ENCODE results near the gene MYOG. TPM values are rescaled to one million over a fixed set of nuclear protein-coding genes. Genes with fewer than 3 reads are reported as not detected.
A peak's percentile ranks its signal among the peaks of the same experiment; 100 is the strongest.

The MYOG gene
- total RNA-seq, 1 donor from 2014 or later = not detected

GRCh38 chr1:203117611-203118575, 32.1 kb upstream of the MYOG start:
- H3K27me3 ChIP-seq (ENCODE audit: control insufficient read depth, insufficient read depth, low read length) = peaks cover 20% of the 10 kb centered on the region
- H3K4me3 ChIP-seq (ENCODE audit: low read depth, low read length) = no peak overlapping the region
- no peak for FAIRE-seq
- peak; percentile 31 for DNase-seq (ENCODE audit: low read depth)
- H3K36me3 ChIP-seq (ENCODE audit: control insufficient read depth, insufficient read depth, low read length) = no peaks in the 10 kb centered on the region
- TF ChIP-seq, protein P1, sequence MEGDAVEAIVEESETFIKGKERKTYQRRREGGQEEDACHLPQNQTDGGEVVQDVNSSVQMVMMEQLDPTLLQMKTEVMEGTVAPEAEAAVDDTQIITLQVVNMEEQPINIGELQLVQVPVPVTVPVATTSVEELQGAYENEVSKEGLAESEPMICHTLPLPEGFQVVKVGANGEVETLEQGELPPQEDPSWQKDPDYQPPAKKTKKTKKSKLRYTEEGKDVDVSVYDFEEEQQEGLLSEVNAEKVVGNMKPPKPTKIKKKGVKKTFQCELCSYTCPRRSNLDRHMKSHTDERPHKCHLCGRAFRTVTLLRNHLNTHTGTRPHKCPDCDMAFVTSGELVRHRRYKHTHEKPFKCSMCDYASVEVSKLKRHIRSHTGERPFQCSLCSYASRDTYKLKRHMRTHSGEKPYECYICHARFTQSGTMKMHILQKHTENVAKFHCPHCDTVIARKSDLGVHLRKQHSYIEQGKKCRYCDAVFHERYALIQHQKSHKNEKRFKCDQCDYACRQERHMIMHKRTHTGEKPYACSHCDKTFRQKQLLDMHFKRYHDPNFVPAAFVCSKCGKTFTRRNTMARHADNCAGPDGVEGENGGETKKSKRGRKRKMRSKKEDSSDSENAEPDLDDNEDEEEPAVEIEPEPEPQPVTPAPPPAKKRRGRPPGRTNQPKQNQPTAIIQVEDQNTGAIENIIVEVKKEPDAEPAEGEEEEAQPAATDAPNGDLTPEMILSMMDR (IDR thresholded peaks at IDR 0.05; ENCODE audit: insufficient read depth, low read length, severe bottlenecking) = peak; percentile 82

GRCh38 chr1:203116091-203116820, 30.4 kb upstream of the MYOG start:
- no peak for DNase-seq (ENCODE audit: low read depth)
- no peak overlapping the region for H3K4me3 ChIP-seq (ENCODE audit: low read depth, low read length)
- peaks cover 20% of the 10 kb centered on the region for H3K27me3 ChIP-seq (ENCODE audit: control insufficient read depth, insufficient read depth, low read length)
- TF ChIP-seq, protein P1 (IDR thresholded peaks at IDR 0.05; ENCODE audit: insufficient read depth, low read length, severe bottlenecking) = no peak
- H3K36me3 ChIP-seq (ENCODE audit: control insufficient read depth, insufficient read depth, low read length) = no peaks in the 10 kb centered on the region
- no peak for FAIRE-seq

DNA sequence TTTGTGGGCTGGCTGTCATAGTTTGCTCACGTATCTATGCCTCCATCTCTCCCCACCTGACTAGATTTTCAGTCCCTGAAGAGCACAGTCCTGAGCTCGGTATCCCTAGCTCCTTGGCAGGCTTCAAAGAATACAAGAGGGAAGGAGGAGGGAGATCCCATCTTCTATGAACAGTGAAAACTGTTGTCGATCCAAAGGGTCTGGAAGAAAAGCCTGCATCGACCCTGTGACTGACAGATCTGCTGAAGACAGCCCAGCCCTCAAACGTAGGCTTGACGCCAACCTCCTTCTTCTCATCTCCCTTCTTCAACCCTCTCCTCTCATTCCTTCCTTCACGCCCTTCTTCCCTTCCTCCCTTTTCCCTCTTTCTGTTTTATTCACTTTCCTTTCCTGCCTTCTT, 28.4 kb upstream of the MYOG start:
- TF ChIP-seq, protein P1 (IDR thresholded peaks at IDR 0.05; ENCODE audit: insufficient read depth, low read length, severe bottlenecking) = no peak
- Histone ChIP-seq H3K36me3 (ENCODE audit: control insufficient read depth, insufficient read depth, low read length) (no peaks in the 10 kb centered on the region), H3K4me3 (ENCODE audit: low read depth, low read length) (no peak overlapping the region), H3K27me3 (ENCODE audit: control insufficient read depth, insufficient read depth, low read length) (peaks cover 16% of the 10 kb centered on the region)
- FAIRE-seq (no peak), DNase-seq (ENCODE audit: low read depth) (no peak)

- H3K36me3 ChIP-seq (ENCODE audit: control insufficient read depth, insufficient read depth, low read length) = no peaks in the 10 kb centered on the region
- no peak overlapping the region for H3K4me3 ChIP-seq (ENCODE audit: low read depth, low read length)
- FAIRE-seq (no peak), DNase-seq (ENCODE audit: low read depth) (no peak)
- peaks cover 14% of the 10 kb centered on the region for H3K27me3 ChIP-seq (ENCODE audit: control insufficient read depth, insufficient read depth, low read length)
- TF ChIP-seq, protein P1 (IDR thresholded peaks at IDR 0.05; ENCODE audit: insufficient read depth, low read length, severe bottlenecking) = no peak
Observed at GRCh38 chr1:203113308-203113707, 27.5 kb upstream of the MYOG start.

DNA sequence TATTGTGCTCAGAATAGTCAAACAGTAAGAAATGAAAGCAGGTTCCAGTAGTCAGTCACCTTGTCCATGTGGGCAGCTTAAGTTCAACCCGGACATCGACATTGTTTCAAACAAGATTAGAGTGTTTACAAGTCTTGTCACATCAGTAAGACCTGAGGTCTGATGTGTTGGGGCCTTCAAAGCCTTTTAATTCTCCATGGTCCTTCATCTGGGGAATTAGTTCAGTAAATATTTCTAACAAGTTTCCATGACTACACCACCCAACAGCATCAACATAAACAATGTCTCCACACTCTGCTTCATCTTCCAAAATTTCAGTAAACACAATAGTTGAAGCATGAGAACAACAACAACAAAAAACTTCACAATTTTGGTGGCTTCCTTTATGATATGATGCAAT, 26.7 kb upstream of the MYOG start:
- Histone ChIP-seq H3K4me3 (ENCODE audit: low read depth, low read length) (no peak overlapping the region), H3K36me3 (ENCODE audit: control insufficient read depth, insufficient read depth, low read length) (no peaks in the 10 kb centered on the region), H3K27me3 (ENCODE audit: control insufficient read depth, insufficient read depth, low read length) (peaks cover 13% of the 10 kb centered on the region)
- TF ChIP-seq, protein P1 (IDR thresholded peaks at IDR 0.05; ENCODE audit: insufficient read depth, low read length, severe bottlenecking) = no peak
- FAIRE-seq (no peak), DNase-seq (ENCODE audit: low read depth) (no peak)
